ENCODE data around the gene LRRC71. TPM values are rescaled to one million over a fixed set of nuclear protein-coding genes. Genes with fewer than 3 reads are reported as not detected.

LRRC71 gene
- total RNA-seq, 4 donors from 2014 or later, result not detected

GRCh38 chr1:156913809-156914387 is 6.5 kb upstream of the LRRC71 start:
- Histone ChIP-seq H3K27ac (no peak overlapping the region), H3K36me3 (peaks cover 0 to 6% (median 0%) of the 10 kb centered on the region in 3 donors), H3K4me1 (peaks cover 0 to 5% (median 0%) of the 10 kb centered on the region in 4 donors), H3K27me3 (no peaks in the 10 kb centered on the region), H3K9me3 (no peaks in the 10 kb centered on the region), H3K4me3 (no peak overlapping the region)
- no peak for DNase-seq
- TF ChIP-seq CTCF (IDR thresholded peaks at IDR 0.05) (no peak), POLR2A (IDR thresholded peaks at IDR 0.05) (no peak)

- Histone ChIP-seq H3K27me3 (no peaks in the 10 kb centered on the region), H3K4me3 (no peak overlapping the region), H3K36me3 (peaks cover 0 to 6% (median 0%) of the 10 kb centered on the region in 3 donors), H3K27ac (no peak overlapping the region), H3K4me1 (peaks cover 0 to 5% (median 0%) of the 10 kb centered on the region in 4 donors), H3K9me3 (no peaks in the 10 kb centered on the region)
- no peak for DNase-seq
- TF ChIP-seq POLR2A (IDR thresholded peaks at IDR 0.05) (no peak), CTCF (IDR thresholded peaks at IDR 0.05) (no peak)
These were observed 6.0 kb upstream of the LRRC71 start for GRCh38 chr1:156914440-156914856.

- Histone ChIP-seq H3K4me3 (no peak overlapping the region), H3K9me3 (no peaks in the 10 kb centered on the region), H3K36me3 (no peaks in the 10 kb centered on the region), H3K4me1 (peaks cover 0 to 21% (median 0%) of the 10 kb centered on the region in 4 donors), H3K27me3 (peaks cover 0 to 18% of the 10 kb centered on the region in 2 donors), H3K27ac (no peak overlapping the region)
- no peak for TF ChIP-seq POLR2A (IDR thresholded peaks at IDR 0.05)
- no peak for TF ChIP-seq CTCF (IDR thresholded peaks at IDR 0.05)
- DNase-seq, result no peak
These were observed 659 bp downstream of the LRRC71 start for GRCh38 chr1:156921053-156921529.

GRCh38 chr1:156922986-156923669 is 2.7 kb downstream of the LRRC71 start:
- Histone ChIP-seq H3K9me3 (no peaks in the 10 kb centered on the region), H3K4me3 (no peak overlapping the region), H3K27me3 (peaks cover 0 to 30% of the 10 kb centered on the region in 2 donors), H3K36me3 (no peaks in the 10 kb centered on the region), H3K27ac (no peak overlapping the region), H3K4me1 (peaks cover 0 to 26% (median 0%) of the 10 kb centered on the region in 4 donors)
- TF ChIP-seq POLR2A (IDR thresholded peaks at IDR 0.05) (no peak), CTCF (IDR thresholded peaks at IDR 0.05) (no peak)
- no peak for DNase-seq

GRCh38 chr1:156923670-156924477 is 3.4 kb downstream of the LRRC71 start:
- peak overlapping the region in 1 of 4 donors; percentile 9 for H3K4me3 ChIP-seq
- TF ChIP-seq POLR2A (IDR thresholded peaks at IDR 0.05), result no peak
- TF ChIP-seq CTCF (IDR thresholded peaks at IDR 0.05), result no peak

More at GRCh38 chr1:156923670-156924477, 3.4 kb downstream of the LRRC71 start:
- H3K4me1 ChIP-seq, result peaks cover 0 to 26% (median 0%) of the 10 kb centered on the region in 4 donors
- H3K27me3 ChIP-seq, result peaks cover 0 to 31% of the 10 kb centered on the region in 2 donors
- no peaks in the 10 kb centered on the region for H3K9me3 ChIP-seq
- no peaks in the 10 kb centered on the region for H3K36me3 ChIP-seq
- H3K27ac ChIP-seq, result no peak overlapping the region
- no peak for DNase-seq

Measured in Peyer's patch (tissue), 4 donors.